Skin epidermis (tissue), 12 donors: Measurements from ENCODE around the gene MAN1A1.
A peak's percentile ranks its signal among the peaks of the same experiment; 100 is the strongest.
"Not testable (repeated sequence)": the region's sequence is repeated elsewhere in the genome, so short reads cannot be mapped to it uniquely, and the experiment has no call there.

Experiments used
- H3K27ac ChIP-seq, 21 experiments: fragments of 200-600 bp; sonication (generic) in 11 of 21; one replicate each; pipeline ENCODE4 v1.5.0; 2020; ENCODE audit warnings: mild to moderate bottlenecking in 3 of 21, inconsistent platforms in 2 of 21, moderate library complexity in 2 of 21
- H3K4me3 ChIP-seq, 7 experiments: fragments of 200-600 bp; sonication (generic) in 2 of 7; one replicate each; pipeline ENCODE4 v1.5.0; 2020; ENCODE audit warnings: inconsistent platforms in 2 of 7, mild to moderate bottlenecking in 2 of 7, moderate library complexity in 1 of 7

Gene MAN1A1

DNA sequence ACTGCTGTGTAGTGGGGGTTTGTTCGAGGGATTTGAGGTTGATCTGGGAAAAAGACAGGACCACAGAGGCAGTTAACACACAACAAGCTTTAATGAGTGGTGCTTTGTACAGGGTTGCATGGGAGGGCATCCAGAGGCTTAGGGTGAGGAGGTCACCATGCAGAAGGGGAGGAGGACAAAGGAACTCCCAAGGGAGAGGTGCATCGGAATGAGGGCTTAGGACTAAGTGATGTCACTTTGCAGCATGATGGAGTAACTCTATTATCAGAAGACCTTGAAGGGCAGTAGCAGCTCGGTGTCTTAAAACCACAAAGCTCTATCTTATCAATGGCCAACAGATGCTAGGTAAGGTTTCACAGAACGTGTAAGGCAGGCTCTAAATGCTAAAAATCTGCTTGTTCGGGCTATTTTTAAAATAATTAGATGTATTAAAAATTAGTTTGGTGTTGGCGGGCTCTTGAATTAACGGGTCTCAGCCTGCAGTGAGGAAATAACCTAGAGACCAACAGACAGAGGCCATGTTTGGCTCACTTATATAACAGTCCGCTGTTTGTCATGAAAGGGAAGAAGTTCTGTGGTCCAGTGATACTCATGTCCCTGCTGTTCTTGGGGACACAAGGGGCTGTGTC is 37.9 kb downstream of the MAN1A1 start:
- no peak overlapping the region for H3K27ac ChIP-seq

DNA sequence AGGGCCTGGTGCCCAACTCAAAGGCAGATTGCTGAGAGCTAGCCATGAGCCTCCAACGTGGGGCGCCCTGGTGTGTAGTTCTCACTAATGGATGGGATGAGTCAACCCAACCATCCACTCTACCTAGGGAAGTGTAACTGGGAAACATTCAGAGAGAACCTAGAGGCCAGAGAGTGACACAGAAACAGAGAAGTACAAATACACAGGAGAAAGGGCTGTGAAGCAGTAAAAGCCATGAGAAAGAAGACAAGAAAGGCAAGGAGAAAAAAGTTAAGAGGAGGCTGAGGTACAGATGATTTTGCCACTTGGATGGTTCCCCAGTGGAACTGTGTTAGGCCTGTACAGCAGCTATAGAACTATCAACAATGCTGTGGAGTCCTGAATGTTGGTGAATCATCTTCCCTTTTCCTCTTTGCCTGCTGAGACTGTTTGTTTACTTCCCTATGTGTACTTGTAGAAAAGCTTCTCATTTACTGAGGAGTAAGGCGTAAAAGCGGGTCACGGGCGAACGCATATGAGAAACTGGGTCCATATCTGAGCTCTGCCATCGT is 39.0 kb downstream of the MAN1A1 start:
- Histone ChIP-seq H3K27ac (peak overlapping the region in 2 of 21 experiments; percentile 5 to 39), H3K4me3 (no peak overlapping the region)

More for the DNA sequence above, 37.9 kb downstream of the MAN1A1 start:
- no peak overlapping the region for H3K4me3 ChIP-seq

DNA sequence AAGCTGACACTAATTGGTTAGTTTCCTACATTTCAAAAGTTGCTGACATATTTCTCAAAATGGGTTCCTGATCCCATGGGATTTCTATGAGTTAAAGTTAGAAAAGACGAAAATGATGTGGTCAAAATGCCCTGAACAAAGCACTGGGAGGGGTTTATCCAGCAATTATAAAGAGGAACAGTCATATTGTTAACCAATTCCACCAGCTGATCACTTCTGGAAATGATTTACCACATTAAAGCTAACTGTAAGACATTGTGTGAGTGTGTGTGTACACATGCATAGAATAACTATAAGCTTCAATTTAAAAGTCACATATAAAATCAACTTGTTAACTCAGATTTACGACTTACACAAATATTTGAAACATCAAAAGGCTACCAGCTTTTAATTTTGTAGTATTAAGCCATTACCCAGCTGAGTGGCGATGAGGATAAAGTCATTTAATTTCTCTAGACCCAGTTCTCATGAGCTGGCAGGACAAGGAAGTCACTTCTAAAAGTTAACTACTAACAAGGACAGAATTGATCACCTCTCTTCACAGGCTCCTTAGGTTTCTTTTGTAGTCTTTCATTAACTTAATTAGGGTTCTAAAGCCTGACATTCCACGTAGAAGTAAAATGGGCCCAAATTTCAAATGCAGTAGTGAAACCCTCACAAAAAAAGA is 40.4 kb downstream of the MAN1A1 start:
- H3K27ac ChIP-seq, result no peak overlapping the region
- no peak overlapping the region for H3K4me3 ChIP-seq

DNA sequence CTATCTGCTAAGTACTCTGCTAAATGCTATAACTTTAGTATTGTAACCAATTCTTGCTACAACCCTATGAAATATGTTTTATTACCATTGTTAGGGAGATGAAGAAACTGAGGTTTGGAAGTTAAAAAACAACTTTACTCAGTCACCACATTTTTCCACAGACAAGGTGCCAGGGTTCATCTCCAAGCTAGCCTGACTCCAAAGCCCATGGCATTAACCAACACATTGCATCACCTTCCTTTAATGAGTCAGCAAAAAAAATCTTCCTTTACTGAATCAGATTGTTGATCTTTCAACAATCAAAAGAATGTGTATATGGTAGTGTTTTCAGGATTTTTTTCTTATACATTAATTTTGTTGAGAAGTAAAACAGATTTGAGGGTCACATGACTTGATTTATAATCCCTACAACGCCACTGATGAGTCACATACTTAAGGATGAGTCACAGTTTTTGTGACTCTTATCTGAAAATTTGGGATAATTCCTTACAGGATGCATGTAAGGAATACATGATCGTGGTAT is 41.5 kb downstream of the MAN1A1 start:
- H3K4me3 ChIP-seq, result no peak overlapping the region
- H3K27ac ChIP-seq, result no peak overlapping the region

DNA sequence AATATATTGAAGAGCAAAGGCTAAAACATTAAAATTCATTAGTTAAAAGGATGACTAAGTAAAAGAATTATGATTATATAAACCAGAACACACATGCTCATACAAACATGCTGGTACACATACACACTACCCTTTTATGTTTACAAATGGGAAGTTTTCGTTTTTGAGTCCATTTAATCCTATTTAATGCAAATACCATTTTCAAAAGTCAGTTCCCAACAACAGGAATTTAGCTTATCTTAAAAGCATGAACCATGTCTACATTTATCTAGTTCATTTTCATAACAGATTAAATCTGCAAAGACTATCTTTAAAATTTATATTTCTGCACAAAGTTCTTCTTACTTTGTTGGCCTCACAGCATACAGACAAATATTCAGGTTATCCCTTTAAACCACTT is 42.5 kb downstream of the MAN1A1 start:
- no peak overlapping the region for H3K4me3 ChIP-seq
- H3K27ac ChIP-seq, result no peak overlapping the region

DNA sequence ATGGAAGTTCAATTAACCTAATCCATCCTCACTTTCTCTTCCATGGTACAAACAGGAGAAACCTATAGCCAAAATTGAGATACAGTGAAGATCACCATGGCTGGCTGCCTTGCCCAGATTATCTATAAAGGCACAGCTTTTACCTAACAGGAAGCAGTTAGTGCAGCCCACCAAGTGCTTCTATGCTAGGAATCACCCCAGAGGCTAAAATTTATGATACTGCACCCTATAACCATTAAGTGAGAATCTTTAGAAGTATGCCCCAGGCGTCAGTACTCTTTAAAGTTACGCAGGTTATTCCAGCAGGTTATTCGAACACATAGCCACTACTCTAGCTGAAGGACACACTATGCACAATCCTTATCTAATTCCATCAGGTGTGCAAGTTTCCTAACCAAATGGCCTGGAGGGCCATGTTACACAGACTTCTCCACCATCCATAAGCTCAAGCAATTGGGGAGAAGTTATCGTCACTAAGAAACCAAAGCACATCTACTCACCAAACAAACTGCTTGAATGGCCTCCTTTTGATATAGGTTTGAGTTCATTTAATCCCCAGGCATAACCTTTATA is 43.1 kb downstream of the MAN1A1 start:
- Histone ChIP-seq H3K27ac (no peak overlapping the region), H3K4me3 (no peak overlapping the region)

DNA sequence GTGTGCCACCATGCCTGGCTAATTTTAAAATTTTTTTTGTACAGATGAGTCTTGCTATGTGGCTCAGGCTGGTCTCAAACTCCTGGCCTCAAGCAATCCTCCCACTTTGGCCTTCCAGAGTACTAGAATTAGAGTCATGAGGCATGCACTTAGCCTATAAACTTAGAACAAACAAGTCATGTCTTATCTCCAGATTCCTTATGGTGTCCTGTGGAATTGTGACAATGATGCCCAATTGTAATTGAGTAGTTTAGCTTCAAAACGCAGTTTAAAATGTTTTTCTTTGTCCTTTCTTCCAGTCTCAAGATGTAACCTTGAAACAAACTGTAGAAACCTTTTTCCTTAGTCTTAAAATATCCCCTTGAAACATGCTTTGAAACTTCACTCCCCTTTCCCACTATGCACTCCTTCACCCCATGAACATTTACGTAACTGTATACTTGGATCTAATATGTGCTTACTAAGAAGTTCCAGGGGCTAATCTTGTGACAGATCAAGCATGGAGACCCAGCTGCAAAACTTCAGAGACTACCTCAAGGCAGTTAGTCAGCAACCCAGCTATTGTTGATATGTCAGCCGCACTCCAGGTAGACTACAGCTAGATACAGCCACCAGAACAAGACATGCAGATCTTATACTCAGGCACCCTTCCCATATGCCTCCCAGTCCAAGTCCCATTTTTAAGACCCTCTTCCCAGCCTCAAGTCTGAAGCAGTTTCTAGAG is 46.2 kb downstream of the MAN1A1 start:
- Histone ChIP-seq H3K27ac (no peak overlapping the region), H3K4me3 (no peak overlapping the region)

DNA sequence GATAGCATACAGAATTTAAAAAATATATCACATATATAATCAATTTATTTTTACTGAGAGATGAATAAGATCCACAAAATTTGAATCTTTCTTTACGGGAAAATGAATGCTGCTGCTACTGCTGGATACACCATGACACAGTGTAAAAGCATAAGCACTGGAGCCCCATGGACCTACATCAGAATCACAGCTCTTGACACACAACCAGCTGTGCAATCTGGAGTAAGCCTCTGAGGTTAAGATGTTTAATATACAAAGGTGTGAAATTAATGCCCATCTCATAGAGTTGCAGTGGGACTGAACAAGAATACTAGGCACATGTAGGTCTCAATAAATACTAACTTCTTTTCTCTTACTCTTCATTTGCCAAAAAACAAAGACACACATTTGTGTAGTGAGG is 48.1 kb downstream of the MAN1A1 start:
- Histone ChIP-seq H3K4me3 (no peak overlapping the region), H3K27ac (no peak overlapping the region)

DNA sequence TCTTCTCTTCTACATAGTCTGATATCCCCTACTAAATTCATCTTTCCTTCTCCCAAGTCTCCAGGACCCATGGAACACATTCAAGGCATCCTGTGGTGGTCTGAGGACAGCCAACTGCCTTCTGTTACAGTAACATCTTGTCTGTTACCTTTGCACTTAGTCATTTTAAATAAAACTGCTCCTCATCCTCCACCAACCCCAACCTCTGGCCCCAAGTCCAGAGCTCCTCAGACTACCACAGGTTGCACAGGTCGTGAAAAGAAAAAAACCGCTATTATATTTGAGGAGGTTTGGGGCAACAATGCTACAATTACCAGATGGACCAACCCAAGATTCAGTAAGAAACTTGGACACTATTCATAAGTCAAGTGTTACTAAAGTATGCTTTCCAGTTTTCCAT is 49.9 kb downstream of the MAN1A1 start:
- Histone ChIP-seq H3K27ac (no peak overlapping the region), H3K4me3 (no peak overlapping the region)

DNA sequence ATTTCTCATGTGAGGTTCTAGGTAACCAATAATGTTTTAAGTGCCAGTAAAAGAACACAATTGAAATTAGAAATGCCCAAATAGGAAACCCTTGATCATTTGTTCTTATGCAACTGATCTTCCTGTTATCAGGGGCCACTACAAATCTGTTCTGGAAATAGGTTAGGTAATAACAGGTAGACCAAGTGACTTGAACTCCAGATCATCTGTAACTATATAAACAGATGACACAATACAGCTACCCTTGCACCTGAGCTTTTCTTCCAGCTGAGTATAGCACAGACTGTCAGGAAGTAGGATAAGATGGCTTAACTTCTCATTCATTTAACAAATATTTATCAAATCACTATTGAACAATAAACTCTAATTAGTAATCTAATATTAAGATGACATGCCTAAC is 52.5 kb downstream of the MAN1A1 start:
- no peak overlapping the region for H3K27ac ChIP-seq
- H3K4me3 ChIP-seq, result no peak overlapping the region

DNA sequence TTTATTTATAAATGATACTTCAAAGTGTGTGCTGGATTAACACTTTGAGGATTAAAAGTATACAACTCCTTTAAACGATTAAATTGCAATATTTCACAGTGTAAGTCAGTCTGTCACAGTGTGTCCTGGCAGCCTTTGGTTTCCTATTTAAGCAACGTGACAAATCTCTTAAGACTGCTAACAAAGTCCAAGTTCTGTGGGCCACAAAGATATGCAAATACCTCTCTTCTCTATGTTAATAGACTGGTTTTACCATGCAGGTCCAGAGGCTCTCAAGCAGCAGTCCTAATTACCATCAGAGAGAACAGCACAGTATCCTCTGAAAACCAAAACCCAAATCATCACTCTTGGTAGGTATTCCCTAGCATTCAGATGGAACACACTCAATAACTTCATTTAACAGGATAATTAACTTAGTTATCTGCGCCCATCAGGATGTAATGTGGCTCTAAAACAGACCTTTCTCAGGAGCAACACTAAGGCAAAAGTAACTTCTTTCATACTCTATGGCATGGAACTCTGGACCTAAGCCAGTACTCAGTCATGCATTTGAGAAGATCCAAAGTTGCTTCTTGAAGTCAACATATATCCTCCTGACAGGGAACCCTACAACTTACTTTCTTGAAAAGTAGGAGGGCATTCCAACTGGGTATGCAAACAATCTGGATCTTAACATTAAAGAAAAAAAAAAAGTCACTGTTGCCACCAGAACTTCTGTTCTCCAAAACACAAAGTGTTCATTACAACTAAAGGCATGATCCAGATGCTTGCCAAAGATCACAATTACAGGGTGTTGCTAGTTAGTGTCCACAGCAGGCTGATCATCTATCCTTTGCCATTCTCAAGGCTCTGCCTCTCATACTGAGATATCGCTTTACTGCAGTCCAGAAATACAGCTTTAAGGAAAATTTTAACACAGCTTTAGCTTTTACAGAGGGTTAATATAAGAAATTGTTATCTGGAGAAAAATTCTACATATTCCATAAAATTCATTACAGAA is 53.2 kb downstream of the MAN1A1 start:
- Histone ChIP-seq H3K4me3 (no peak overlapping the region), H3K27ac (no peak overlapping the region)

DNA sequence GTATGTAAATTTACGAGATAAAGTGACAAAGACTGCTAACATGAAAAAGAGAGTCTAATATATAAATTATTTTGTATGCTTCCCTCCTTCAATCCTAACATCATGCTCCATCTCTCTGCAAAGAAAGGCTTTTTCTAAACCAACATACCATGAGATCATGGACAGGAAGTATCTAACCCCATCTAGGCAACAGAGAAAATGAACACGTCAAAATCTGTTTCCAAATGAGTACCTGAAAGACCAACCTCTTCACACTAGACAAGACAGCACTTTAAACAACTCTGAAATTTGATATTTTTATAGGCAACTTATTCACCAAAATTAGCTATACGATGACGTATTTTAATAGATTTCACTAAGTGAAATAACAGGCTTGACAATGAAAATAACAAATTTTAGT is 54.6 kb downstream of the MAN1A1 start:
- no peak overlapping the region for H3K4me3 ChIP-seq
- no peak overlapping the region for H3K27ac ChIP-seq

DNA sequence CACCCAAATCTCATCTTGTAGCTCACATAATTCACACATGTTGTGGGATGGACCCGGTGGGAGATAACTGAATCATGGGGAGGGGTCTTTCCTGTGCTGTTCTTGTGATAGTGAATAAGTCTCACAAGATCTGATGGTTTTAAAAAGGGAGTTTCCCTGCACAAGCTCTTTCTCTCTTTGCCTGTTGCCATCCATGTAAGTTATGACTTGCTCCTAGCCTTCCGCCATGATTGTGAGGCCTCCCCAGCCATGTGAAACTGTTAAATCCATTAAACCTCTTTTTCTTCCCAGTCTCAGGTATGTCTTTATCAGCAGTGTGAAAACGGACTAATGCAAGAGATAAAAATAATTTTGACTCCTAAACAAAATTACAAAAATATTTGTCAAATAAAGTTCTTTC is 58.5 kb downstream of the MAN1A1 start:
- H3K4me3 ChIP-seq, H3K27ac ChIP-seq: not testable (repeated sequence)

DNA sequence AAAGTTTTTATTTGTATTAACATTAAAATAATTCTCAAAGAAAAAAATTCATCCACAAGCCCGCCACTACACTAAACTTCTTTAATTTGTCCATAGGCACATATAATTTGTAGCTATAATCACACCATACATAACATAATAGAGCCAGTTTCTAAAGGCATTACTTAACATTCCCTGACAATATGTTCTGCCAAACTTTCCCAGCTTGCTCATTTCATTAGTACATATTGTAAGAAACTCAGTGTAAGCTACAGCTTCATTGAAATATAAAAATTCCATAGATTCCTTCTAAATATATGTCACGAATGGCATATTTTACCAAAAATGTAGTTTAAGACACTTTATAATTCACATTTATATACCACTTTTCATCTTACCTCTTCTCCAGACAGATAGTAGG is 59.3 kb downstream of the MAN1A1 start:
- H3K4me3 ChIP-seq, result no peak overlapping the region
- H3K27ac ChIP-seq, result no peak overlapping the region

DNA sequence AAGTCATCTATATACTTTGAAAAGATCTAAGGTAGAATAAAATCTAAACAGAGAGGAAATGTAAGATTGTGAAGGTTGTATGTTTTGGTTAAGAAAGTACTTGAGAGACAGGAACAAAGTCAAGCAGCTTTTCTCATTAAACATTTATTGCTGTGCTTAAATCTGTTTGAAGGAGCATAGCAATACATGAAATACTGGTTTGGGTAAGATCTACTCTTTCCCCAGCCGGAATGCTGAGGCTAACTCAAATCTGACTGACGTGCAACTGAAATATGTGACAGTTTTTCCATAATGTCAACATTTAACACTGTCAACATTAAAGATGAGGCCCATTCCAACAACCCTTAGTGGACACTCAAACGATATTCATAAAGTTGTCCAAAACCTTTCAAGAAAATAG is 59.9 kb downstream of the MAN1A1 start:
- Histone ChIP-seq H3K27ac (no peak overlapping the region), H3K4me3 (no peak overlapping the region)

DNA sequence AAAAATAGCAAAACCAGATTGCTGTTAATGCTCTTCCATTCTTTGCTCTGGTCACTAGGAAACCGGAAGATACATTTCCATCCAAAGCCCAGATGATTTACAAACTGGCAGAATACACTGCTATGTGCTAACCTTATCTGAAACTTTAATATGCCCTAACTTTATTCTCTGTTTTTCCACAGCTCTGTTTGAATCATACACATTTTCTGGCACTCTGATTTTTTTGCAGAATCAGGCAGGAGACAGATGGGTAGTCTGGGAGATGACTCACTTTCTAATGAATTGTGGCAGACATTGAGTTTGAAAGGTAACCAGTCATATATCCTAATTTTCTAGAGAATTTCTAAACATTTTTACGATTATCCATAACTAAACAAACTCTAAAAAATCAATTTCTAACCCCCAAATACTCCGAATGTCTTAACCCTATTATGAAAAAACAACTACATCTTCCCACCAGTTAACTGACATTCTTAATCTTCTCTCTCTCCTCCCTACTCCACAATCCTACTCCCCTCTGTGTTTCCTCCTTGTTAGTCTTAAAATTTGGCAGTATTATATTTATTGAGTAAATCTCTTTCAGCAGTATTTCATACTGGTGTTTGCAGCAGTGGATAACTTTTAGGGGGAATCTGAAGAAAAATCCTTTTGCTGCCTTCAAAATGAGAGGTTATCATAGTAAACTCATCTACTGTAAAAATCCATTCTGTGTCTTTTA is 63.5 kb downstream of the MAN1A1 start:
- no peak overlapping the region for H3K4me3 ChIP-seq
- no peak overlapping the region for H3K27ac ChIP-seq

DNA sequence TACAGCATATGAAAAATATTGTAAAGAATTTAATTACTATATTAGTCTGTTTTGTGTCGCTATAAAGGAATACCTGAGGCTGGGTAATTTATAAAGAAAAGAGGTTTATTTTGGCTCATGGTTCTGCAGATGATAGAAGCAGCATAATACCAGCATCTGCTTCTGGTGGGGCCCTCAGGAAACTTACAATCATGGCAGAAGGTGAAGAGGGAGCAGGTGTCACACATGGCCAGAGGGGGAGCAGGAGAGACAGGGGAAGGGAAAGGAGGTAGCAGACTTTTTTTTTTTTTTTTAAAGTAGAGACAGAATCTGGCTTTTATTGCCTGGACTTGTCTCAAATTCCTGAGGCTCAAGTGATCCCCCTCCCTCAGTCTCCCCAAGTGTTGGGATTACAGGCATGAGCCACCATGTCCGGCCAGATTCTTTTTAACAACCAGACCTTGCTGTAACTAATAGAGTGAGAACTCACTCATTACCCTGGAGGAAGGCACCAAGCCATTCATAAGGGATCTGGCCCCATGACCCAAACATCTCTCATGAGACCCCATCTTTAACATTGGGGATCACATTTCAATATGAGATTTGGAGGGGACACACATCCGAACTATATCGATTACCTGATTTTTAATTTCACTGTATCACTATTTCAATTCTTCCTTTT is 64.6 kb downstream of the MAN1A1 start:
- no peak overlapping the region for H3K27ac ChIP-seq
- no peak overlapping the region for H3K4me3 ChIP-seq

DNA sequence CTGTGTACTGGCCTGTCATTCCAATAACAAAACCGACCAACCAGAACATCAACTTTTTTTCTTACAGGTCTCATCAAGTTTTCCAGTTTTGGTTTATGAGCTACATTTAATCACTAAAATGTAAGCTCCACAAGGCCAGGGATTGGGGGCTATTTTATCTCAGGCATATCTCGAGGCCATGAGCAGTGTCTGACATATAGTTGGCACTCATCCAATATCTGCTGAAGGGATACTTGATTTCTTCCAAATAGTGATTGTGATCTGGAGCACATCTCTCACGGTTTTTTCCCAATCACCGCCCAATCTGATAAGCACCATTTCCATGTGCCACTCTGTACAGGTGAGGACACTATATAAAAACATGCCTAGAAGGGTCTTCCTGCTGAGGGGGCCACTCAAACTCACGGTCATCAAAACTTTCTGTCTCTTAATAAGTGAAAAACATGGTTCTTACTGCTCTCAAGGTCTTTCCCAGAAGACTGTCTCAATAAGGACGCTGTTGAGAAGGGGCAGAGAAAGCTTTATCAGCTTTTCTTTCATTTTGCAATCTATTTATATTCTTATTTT is 65.5 kb downstream of the MAN1A1 start:
- no peak overlapping the region for H3K27ac ChIP-seq
- no peak overlapping the region for H3K4me3 ChIP-seq
